Measurements from ENCODE around the gene EPRS1.

DNA sequence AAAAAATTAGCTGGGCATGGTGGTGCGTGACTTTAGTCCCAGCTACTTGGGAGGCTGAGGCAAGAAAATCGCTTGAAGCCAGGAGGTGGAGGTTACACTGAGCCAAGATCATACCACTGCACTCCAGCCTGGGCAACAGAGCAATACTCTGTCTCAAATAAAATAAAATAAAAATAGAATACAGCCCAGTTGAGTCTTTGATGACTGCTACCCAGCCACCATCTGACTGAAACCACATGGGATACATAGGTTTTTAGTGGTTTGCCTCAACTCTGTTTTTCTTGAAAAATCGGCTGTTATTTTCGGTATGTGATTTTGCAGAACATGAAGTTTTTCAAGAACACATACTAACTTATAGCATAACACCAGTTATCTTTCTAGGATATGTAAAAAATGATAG is 46.5 kb downstream of the EPRS1 start:
- TF ChIP-seq, protein P1, sequence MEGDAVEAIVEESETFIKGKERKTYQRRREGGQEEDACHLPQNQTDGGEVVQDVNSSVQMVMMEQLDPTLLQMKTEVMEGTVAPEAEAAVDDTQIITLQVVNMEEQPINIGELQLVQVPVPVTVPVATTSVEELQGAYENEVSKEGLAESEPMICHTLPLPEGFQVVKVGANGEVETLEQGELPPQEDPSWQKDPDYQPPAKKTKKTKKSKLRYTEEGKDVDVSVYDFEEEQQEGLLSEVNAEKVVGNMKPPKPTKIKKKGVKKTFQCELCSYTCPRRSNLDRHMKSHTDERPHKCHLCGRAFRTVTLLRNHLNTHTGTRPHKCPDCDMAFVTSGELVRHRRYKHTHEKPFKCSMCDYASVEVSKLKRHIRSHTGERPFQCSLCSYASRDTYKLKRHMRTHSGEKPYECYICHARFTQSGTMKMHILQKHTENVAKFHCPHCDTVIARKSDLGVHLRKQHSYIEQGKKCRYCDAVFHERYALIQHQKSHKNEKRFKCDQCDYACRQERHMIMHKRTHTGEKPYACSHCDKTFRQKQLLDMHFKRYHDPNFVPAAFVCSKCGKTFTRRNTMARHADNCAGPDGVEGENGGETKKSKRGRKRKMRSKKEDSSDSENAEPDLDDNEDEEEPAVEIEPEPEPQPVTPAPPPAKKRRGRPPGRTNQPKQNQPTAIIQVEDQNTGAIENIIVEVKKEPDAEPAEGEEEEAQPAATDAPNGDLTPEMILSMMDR (IDR thresholded peaks at IDR 0.05) = no peak
- no peak for TF ChIP-seq POLR2A (IDR thresholded peaks at IDR 0.05)
